SHP77 (cell line): ENCODE data around the gene PLCB1.
"Not testable (repeated sequence)": the region's sequence is repeated elsewhere in the genome, so short reads cannot be mapped to it uniquely, and the experiment has no call there.

Experiments
- DNase-seq, 2 experiments: peaks; one replicate each; lab custom pipeline; 2025; lab: John Stamatoyannopoulos, UW

PLCB1 gene

DNA sequence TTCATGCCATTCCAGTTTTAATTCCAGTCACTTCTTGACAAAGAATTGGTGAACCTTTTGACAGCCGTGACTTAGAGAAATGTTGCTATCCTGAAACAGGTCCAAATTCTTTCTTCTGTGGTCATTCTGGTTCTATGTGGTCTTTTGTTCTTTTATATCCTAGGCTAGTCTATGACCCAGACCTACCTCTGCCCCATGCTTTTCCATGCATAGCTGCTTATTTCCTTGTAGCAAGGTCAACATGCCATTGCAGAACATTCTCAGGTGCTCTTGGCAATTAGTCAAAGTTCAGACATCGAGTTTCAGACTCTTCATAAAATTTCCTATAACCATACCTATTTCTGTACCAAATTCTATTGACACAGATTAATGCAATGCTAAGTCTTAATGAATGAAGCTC, 202.6 kb downstream of the PLCB1 start:
- DNase-seq = no peak

DNA sequence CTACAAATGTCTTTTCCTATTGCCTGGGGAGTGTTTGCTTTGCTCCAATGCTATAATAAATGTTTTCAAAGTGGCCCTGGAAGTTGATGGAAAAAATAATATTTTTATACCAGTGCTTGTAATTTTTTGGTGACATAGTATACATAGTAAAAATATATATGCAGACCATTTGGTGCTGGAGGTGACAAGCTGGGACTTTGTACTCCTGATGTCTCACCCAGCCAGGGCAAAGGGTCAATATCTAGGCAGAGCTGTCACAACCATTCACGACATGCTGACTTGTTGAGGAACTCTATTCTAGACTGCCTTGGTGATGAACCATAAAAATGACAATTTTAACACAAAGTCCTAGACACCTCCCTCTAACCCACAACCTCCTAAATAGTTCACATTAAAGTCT, 203.0 kb downstream of the PLCB1 start:
- DNase-seq = no peak

- DNase-seq = no peak
Measured at GRCh38 chr20:8335495-8336195, 203.6 kb downstream of the PLCB1 start.

DNA sequence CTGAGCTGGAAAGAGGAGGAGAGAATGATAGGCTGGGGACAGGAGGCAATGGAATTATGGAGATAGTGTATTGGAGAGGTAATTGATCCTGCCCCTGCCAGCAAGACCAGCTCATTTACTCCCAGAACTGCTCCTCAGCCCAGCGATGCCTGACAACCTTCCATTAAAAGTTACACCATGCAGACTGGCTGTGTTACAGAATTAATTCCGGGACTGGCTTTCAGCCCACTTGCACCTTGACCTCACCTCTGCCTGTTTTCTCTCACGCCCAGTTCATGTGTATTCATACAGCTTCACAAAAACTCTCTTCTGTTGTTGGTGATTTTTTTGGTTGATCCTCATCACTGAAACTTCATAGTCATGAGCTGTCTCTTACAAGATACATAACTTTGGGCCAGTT, 207.3 kb downstream of the PLCB1 start:
- DNase-seq = no peak

DNA sequence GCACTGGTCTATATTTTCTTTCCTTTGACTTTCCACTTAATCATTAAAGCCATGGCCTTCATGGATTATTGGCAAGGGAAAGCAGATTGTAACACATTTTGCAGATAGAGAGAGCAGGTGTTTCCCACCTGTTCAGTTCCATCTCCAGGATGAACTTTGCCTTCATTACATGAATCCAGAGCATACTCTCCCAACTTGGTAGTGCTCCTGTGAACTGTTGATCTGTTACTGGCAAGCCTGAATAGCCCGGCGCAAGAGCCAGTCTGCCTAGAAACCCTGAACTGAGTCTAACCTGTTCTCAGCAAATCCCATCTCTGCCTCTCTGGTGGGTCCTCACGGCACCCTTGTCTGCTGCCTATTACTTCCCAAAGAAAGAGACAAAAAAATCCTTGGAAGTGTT, 210.3 kb downstream of the PLCB1 start:
- no peak for DNase-seq

- DNase-seq = no peak
Measured at GRCh38 chr20:8344106-8344505, 212.0 kb downstream of the PLCB1 start.

GRCh38 chr20:8344631-8345030, 212.6 kb downstream of the PLCB1 start:
- DNase-seq = no peak

DNA sequence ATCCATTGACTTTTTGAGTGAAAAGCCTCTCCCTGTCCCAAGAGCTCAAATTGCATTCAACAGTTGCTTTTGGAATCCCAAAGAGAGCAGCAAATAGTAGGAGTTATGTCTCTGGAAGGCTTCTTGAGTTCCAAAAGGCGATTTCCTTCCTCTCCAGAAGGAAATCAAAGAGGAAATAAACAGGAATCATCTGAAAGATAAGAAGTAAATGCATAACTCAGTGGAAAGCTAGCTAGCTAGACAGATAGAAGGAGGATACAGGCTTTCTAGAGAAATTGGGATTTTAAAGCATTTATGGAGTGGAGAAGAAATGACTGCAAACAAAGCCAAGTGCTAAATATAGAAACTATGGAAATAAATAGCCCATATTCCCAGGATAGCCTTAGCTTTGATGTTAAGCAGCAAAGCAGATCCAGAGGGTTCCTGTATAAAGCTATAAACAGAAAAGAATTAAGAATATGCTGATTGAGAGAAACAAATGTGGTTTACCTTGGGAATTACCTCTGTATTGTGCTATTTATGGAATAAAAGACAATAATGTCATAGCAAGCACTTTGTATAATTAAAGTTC, 214.7 kb downstream of the PLCB1 start:
- no peak for DNase-seq

- DNase-seq = not testable (repeated sequence)
Measured at GRCh38 chr20:8350225-8350624, 218.2 kb downstream of the PLCB1 start.

DNA sequence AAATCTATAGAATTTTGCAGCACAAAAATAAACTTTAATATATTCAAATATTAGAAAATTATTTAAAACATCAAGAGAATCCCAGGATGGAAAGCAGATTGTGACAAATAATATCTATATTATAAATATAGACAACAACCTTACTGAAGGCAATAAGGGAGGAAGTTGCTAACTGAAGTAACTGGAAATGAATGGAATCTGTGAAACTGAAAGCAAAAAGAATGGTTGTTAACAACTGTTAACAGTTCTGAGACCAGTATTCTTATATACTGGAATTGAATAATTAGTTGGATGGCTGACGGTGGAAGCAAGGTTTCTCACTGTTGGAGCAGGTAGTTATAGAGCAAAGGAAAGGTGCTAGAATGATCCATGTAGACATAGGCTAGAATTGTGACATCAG, 220.4 kb downstream of the PLCB1 start:
- no peak for DNase-seq

DNA sequence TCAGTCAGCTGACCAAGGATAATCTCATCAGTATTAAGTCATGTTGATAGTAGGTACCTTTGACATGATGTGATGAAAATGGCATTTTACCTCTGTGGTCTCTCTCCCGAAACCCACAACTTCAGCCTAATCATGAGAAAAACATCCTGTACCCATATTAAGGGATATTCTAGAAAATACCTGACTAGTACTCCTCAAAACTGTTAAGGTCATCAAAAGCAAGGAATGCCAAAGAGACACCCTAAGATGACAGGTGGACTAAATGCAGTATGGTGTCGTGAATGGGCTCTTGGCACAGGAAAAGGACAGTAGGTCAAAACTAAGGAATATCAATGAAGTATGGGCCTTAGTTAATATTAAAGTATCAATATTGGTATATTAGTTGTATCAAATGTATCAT, 221.4 kb downstream of the PLCB1 start:
- no peak for DNase-seq

DNA sequence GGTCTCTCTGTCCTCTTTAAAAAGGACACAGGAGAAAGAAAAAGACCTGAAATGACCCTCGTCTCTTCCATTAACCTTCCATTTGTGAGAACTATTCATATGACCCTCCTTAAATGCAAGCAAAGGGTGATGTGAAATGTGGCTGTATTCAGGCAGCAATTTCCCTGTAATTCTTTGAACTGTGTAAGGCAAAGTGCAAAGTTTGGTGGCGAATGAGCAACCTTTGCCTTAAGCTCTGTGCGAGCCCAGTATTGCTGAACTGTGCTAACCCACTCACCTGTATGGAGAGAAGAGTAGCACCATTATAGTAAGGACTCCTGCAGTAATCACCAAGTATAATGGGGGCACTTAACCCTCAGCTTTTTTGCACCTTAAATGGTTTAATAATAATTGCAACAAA, 223.4 kb downstream of the PLCB1 start:
- no peak for DNase-seq

- no peak for DNase-seq
Measured at GRCh38 chr20:8356806-8357205, 224.7 kb downstream of the PLCB1 start.

DNA sequence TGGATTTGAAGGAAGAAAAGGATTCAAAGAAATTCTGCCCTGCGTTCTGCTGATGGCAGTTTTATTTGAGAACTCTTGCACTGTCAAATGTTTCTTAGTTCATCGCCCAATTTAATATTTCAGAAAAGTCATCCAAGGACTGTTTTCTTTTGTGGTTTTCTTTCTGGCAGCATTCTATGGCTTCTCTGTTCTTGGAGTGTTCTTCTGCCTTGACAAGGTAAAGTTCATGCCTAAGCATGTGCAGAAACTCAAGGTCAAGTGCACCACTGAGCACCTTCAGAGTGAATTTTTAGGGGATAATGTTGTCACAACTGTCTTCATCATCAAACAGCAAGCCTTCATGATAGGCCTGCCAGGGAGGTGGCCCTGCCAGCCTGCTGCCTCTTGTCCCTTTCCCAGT, 225.6 kb downstream of the PLCB1 start:
- DNase-seq = no peak

- no peak for DNase-seq
Measured at GRCh38 chr20:8360035-8360434, 228.0 kb downstream of the PLCB1 start.

- no peak for DNase-seq
Measured at GRCh38 chr20:8361006-8361652, 229.1 kb downstream of the PLCB1 start.

- DNase-seq = no peak
Measured at GRCh38 chr20:8361779-8362178, 229.7 kb downstream of the PLCB1 start.

- DNase-seq = no peak
Measured at GRCh38 chr20:8362457-8362856, 230.4 kb downstream of the PLCB1 start.

- DNase-seq = no peak
Measured at GRCh38 chr20:8363970-8364733, 232.1 kb downstream of the PLCB1 start.

GRCh38 chr20:8364734-8365078, 232.6 kb downstream of the PLCB1 start:
- no peak for DNase-seq

DNA sequence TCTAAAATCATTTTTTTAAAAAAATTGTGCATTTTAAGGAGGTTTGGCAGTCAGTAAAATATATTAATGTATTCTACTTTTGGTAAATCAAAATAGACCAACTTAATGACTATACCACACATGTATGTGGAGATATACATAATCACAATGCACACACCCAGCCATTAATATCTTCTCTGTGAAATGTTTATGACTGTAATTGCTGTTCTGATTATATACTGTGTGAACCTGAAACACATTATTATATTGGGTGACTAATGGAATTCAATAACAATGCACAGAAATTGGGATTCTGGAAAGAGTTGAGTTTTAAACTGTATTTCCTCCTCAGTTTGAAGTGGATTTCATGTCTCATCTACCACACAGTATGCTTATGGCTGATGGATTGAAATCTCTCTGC, 233.6 kb downstream of the PLCB1 start:
- no peak for DNase-seq

GRCh38 chr20:8366303-8366923, 234.3 kb downstream of the PLCB1 start:
- no peak for DNase-seq

DNA sequence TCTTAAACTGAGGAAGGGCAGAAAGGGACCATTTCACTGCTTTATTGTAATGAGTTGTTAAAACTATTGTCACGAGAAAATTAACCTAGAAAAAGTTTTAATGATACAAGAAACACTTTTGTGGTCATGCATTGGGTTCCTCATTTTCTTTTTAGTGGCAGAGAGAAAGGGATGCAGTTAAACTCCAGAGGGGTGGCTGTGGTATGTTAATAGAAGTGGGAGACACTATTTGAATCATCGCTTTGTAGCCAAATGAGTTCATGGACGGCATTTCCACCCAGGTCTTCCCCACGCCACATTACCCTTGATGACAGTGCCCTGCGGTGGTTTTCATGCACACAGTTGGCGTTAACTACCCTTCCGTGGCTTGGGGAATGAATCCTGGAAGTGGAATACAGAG, 235.6 kb downstream of the PLCB1 start:
- no peak for DNase-seq
